A549 (cell line): ENCODE data around the gene RAB33B. TPM values are rescaled to one million over a fixed set of nuclear protein-coding genes. Genes with fewer than 3 reads are reported as not detected.

Experiments
- ATAC-seq, 2 experiments: fragments of 200-7000 bp in 1 of 2; fragments of >200 bp in 1 of 2; cut with Nextera tagmentation in 1 of 2; cut with Tn5 transposase in 1 of 2; 3 replicates each; pipeline versions ENCODE4 v1.8.0 to v1.9.1; 2018 to 2020; ENCODE audit warnings: mild to moderate bottlenecking in 1 of 2, moderate library complexity in 1 of 2
- CTCF ChIA-PET: fragments of 300-600 bp; sonication (Branson Sonifier 250); formaldehyde crosslinking; extraction: SDS; loops from one replicate; lab custom pipeline; 2021; ENCODE audit warnings: antibody characterized with exemption, inconsistent platforms; lab: Yijun Ruan, JAX
- POLR2A ChIA-PET: fragments of 350-600 bp; formaldehyde crosslinking; extraction: SDS; loops from one replicate; lab custom pipeline; 2021; ENCODE audit warnings: antibody characterized with exemption, inconsistent platforms; lab: Yijun Ruan, JAX
- DNase-seq, 2 experiments: peaks; one replicate each; pipeline versions ENCODE4 v3.0.0 to v3.0.0-alpha.2; 2011 to 2016; ENCODE audit warnings: low read depth in 1 of 2, low spot score in 1 of 2
- FAIRE-seq: peaks from 2 replicates; lab custom pipeline; 2011; peaks lifted over from hg19 to GRCh38; lab: Jason Lieb, UNC
- H3K27ac ChIP-seq, 2 experiments: fragments of >200 bp; sonication (Bioruptor Twin); formaldehyde crosslinking; 3 replicates each; pipeline ENCODE4 v1.5.1; 2016 to 2017
- H3K4me1 ChIP-seq: fragments of >200 bp; sonication (Bioruptor Twin); formaldehyde crosslinking; 3 replicates; pipeline ENCODE4 v1.6.1; 2016
- H3K4me2 ChIP-seq: fragments of >200 bp; sonication (Bioruptor Twin); formaldehyde crosslinking; 3 replicates; pipeline ENCODE4 v1.6.1; 2016
- H3K4me3 ChIP-seq: fragments of >200 bp; sonication (Bioruptor Twin); formaldehyde crosslinking; 3 replicates; pipeline ENCODE4 v1.5.1; 2016
- H3K9me3 ChIP-seq: fragments of >200 bp; sonication (Bioruptor Twin); formaldehyde crosslinking; 3 replicates; pipeline ENCODE4 v1.6.1; 2016
- CBX2 ChIP-seq: fragments of 200-600 bp; sonication (generic); IDR thresholded peaks from 2 replicates; pipeline ENCODE4 v1.6.1; 2016; ENCODE audit warnings: low read depth, mild to moderate bottlenecking, borderline replicate concordance
- CHD4 ChIP-seq: fragments of 200-600 bp; sonication (generic); IDR thresholded peaks from 2 replicates; pipeline ENCODE4 v1.6.1; 2016; ENCODE audit warnings: antibody characterized with exemption, mild to moderate bottlenecking, borderline replicate concordance
- ESRRA ChIP-seq: fragments of 150-350 bp; IDR thresholded peaks from 2 replicates; pipeline ENCODE4 v1.6.1; 2014; ENCODE audit warnings: mild to moderate bottlenecking, low read length, borderline replicate concordance
- HDAC2 ChIP-seq: fragments of 200-600 bp; sonication (generic); IDR thresholded peaks from 2 replicates; pipeline ENCODE4 v1.6.1; 2016
- JUNB ChIP-seq: fragments of >200 bp; sonication (Bioruptor Twin); formaldehyde crosslinking; IDR thresholded peaks from 2 replicates; pipeline ENCODE4 v1.6.1; 2016
- MAFK ChIP-seq: fragments of 450-650 bp; IDR thresholded peaks from 2 replicates; pipeline ENCODE4 v1.6.1; 2014; ENCODE audit not compliant: partially characterized antibody
- NFE2L2 ChIP-seq: fragments of 150-350 bp; conservative IDR thresholded peaks from 2 replicates; pipeline ENCODE4 v1.6.1; 2014; ENCODE audit warnings: low read length
- PHF8 ChIP-seq: fragments of 200-600 bp; sonication (generic); IDR thresholded peaks from 2 replicates; pipeline ENCODE4 v1.6.1; 2016; ENCODE audit warnings: low read depth, mild to moderate bottlenecking, antibody characterized with exemption, moderate library complexity, borderline replicate concordance
- POLR2AphosphoS2 ChIP-seq: conservative IDR thresholded peaks from 2 replicates; pipeline ENCODE4 v1.6.1; 2012; ENCODE audit warnings: low read length, improper control_type of control experiment, inconsistent platforms
- SMC3 ChIP-seq: fragments of >200 bp; sonication (Bioruptor Twin); formaldehyde crosslinking; IDR thresholded peaks from 3 replicates; pipeline ENCODE4 v1.6.1; 2018; ENCODE audit warnings: inconsistent platforms
- SREBF2 ChIP-seq: fragments of 450-650 bp; IDR thresholded peaks from 2 replicates; pipeline ENCODE4 v1.6.1; 2014; ENCODE audit warnings: mild to moderate bottlenecking, moderate library complexity
- ZSCAN20 ChIP-seq: fragments of 250-450 bp; sonication (Bioruptor Pico); IDR thresholded peaks from 2 replicates; pipeline ENCODE4 v1.8.0; 2022; ENCODE audit warnings: mild to moderate bottlenecking, moderate library complexity
- WGBS: methylation state at CpG from one replicate; pipeline ENCODE4 v1.1.6; 2017; ENCODE audit errors: missing lambda C conversion rate; 5-methylcytosine and 5-hydroxymethylcytosine counted together
- polyA plus RNA-seq, 4 experiments: library from polyadenylated mRNA; depleted of rRNA in 3 of 4; stranded (reverse); fragments of >200 nt; fragmentation: RNase III in 1 of 4; extraction: RNeasy Plus Mini Kit Qiagen cat#74134 plus additional on column Dnase treatment in 1 of 4; gene quantifications; 2 replicates in 3 of 4; 3 replicates in 1 of 4; pipeline ENCODE4 v1.2.3, GENCODE V29; 2011 to 2017
- TF ChIP-seq, protein P1 (sequence below): IDR thresholded peaks from 2 replicates; pipeline ENCODE4 v1.6.1; 2012
- TF ChIP-seq, protein P2 (sequence below): fragments of 200-600 bp; sonication (generic); IDR thresholded peaks from 2 replicates; pipeline ENCODE4 v1.6.1; 2016; ENCODE audit warnings: antibody characterized with exemption, mild to moderate bottlenecking, moderate library complexity
- TF ChIP-seq, protein P3 (sequence below): fragments of 150-350 bp; IDR thresholded peaks from 2 replicates; pipeline ENCODE4 v1.6.1; 2014; ENCODE audit warnings: low read depth, mild to moderate bottlenecking, low read length
- TF ChIP-seq, protein P4 (sequence below): fragments of >200 bp; sonication (Bioruptor Twin); formaldehyde crosslinking; IDR thresholded peaks from 2 replicates; pipeline ENCODE4 v1.6.1; 2016
- TF ChIP-seq, protein P5 (sequence below): fragments of 250-450 bp; sonication (Bioruptor Pico); IDR thresholded peaks from 2 replicates; pipeline ENCODE4 v1.5.0; 2020; ENCODE audit warnings: low read depth, mild to moderate bottlenecking, moderate library complexity

The RAB33B gene
- polyA plus RNA-seq, 2 of the 4 experiments (the other 2 are of a cell fraction) = 2.8 to 5.9 TPM

DNA sequence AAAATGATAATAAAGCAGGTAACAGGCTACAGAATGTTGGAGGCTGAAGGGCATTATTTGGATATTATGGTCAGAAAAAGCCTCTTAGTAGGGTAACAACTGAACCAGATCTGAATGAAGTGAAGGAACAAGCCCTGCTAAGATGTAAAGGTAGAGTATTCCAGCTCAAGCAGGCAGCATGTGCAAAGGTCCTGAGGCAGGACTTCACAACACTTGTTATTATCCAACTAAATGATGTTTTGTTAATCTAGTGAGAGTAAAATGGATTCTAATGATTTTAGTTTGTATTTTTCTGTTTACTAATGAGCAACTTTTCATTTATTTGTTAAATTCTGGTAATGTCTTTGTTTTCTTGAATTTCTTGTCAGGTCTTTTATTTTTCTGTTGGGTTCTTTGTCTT lies 35.7 kb downstream of the RAB33B start:
- FAIRE-seq = no peak
- H3K9me3 ChIP-seq = peaks cover 3% of the 10 kb centered on the region; the same call in 1 of the 3 replicates
- CTCF ChIA-PET = interaction anchor here (1.6 kb wide), 1 partner anchor 41 kb away, joined by 4 read pairs; no protein-coding TSS in a partner anchor

DNA sequence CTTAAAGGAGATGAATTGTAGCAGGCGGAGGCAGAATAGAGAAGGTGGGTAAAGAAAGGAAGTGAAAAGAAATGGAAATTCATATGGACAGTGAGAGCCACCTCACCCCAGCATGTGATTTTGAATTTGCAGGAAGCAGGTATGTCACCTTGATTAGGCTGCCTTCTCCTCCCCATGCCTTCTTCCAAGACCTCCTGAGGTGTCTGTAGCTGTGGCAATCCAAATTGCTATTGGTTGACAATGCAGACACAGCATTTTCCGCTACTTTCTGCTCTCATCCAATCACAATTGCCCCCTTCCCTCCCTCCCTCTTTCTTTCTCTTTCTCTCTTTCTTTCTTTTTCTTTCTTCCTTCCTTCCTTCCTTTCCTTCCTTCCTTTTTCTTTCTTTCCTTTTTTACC lies 38.5 kb downstream of the RAB33B start:
- CTCF ChIA-PET = no interaction called here
- 92% methylated on average over 2 of the region's 2 CpGs for WGBS
- TF ChIP-seq, protein P1, sequence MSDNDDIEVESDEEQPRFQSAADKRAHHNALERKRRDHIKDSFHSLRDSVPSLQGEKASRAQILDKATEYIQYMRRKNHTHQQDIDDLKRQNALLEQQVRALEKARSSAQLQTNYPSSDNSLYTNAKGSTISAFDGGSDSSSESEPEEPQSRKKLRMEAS = no peak
- peak; percentile 1 for TF ChIP-seq MAFK
- Histone ChIP-seq H3K9me3 (peaks cover 3% of the 10 kb centered on the region; the same call in 1 of the 3 replicates), H3K4me1 (no peaks in the 10 kb centered on the region), H3K27ac (no peak overlapping the region), H3K4me3 (no peak overlapping the region), H3K4me2 (no peak overlapping the region)
- DNase-seq = no peak
- POLR2A ChIA-PET = no interaction called here
- no peak for FAIRE-seq
- no peak for ATAC-seq

More for the DNA sequence above, 35.7 kb downstream of the RAB33B start:
- no peak for DNase-seq
- POLR2A ChIA-PET = no interaction called here
- no peak for ATAC-seq
- TF ChIP-seq POLR2AphosphoS2 = no peak
- TF ChIP-seq NFE2L2 = no peak
- no peak for TF ChIP-seq SMC3
- no peak for TF ChIP-seq ESRRA
- TF ChIP-seq, protein P2, sequence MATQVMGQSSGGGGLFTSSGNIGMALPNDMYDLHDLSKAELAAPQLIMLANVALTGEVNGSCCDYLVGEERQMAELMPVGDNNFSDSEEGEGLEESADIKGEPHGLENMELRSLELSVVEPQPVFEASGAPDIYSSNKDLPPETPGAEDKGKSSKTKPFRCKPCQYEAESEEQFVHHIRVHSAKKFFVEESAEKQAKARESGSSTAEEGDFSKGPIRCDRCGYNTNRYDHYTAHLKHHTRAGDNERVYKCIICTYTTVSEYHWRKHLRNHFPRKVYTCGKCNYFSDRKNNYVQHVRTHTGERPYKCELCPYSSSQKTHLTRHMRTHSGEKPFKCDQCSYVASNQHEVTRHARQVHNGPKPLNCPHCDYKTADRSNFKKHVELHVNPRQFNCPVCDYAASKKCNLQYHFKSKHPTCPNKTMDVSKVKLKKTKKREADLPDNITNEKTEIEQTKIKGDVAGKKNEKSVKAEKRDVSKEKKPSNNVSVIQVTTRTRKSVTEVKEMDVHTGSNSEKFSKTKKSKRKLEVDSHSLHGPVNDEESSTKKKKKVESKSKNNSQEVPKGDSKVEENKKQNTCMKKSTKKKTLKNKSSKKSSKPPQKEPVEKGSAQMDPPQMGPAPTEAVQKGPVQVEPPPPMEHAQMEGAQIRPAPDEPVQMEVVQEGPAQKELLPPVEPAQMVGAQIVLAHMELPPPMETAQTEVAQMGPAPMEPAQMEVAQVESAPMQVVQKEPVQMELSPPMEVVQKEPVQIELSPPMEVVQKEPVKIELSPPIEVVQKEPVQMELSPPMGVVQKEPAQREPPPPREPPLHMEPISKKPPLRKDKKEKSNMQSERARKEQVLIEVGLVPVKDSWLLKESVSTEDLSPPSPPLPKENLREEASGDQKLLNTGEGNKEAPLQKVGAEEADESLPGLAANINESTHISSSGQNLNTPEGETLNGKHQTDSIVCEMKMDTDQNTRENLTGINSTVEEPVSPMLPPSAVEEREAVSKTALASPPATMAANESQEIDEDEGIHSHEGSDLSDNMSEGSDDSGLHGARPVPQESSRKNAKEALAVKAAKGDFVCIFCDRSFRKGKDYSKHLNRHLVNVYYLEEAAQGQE = no peak
- TF ChIP-seq CBX2 = no peak
- no peak for TF ChIP-seq CHD4
- TF ChIP-seq SREBF2 = no peak
- TF ChIP-seq, protein P1 = no peak
- Histone ChIP-seq H3K4me1 (no peaks in the 10 kb centered on the region), H3K4me2 (no peak overlapping the region), H3K4me3 (no peak overlapping the region), H3K27ac (no peak overlapping the region)

DNA sequence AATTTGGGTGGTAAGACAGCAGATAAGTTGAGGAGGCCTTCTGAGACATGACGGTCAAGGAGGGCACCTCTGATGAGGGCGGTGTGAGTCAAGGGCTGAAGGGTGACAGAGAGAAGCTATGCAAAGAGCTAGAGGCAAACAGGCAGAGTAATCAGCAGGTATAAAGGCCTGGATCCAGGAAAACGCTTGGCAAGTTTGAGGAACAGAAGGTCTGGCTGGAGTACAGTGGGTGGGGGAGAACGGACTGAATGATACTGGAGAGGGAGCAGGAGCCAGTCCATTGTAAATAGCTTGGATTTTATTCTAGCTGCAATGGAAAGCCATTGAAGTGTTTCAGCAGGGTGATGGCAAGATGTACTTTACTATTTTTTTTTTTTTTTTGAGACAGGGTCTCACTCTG lies 39.3 kb downstream of the RAB33B start:
- ATAC-seq (no peak), FAIRE-seq (no peak), DNase-seq (no peak)
- POLR2A ChIA-PET = no interaction called here
- no peak for TF ChIP-seq HDAC2
- no peak for TF ChIP-seq POLR2AphosphoS2
- TF ChIP-seq, protein P3, sequence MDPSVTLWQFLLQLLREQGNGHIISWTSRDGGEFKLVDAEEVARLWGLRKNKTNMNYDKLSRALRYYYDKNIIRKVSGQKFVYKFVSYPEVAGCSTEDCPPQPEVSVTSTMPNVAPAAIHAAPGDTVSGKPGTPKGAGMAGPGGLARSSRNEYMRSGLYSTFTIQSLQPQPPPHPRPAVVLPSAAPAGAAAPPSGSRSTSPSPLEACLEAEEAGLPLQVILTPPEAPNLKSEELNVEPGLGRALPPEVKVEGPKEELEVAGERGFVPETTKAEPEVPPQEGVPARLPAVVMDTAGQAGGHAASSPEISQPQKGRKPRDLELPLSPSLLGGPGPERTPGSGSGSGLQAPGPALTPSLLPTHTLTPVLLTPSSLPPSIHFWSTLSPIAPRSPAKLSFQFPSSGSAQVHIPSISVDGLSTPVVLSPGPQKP = no peak
- no peak for TF ChIP-seq ZSCAN20 (CRISPR knock-in tag)
- TF ChIP-seq PHF8 = no peak
- no peak for TF ChIP-seq CBX2
- TF ChIP-seq JUNB = no peak
- TF ChIP-seq, protein P4, sequence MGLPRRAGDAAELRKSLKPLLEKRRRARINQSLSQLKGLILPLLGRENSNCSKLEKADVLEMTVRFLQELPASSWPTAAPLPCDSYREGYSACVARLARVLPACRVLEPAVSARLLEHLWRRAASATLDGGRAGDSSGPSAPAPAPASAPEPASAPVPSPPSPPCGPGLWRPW = no peak
- TF ChIP-seq, protein P5, sequence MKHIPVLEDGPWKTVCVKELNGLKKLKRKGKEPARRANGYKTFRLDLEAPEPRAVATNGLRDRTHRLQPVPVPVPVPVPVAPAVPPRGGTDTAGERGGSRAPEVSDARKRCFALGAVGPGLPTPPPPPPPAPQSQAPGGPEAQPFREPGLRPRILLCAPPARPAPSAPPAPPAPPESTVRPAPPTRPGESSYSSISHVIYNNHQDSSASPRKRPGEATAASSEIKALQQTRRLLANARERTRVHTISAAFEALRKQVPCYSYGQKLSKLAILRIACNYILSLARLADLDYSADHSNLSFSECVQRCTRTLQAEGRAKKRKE (CRISPR knock-in tag) = no peak
- Histone ChIP-seq H3K4me3 (no peak overlapping the region), H3K4me1 (no peaks in the 10 kb centered on the region), H3K4me2 (no peak overlapping the region), H3K27ac (no peak overlapping the region), H3K9me3 (peaks cover 3% of the 10 kb centered on the region; the same call in 1 of the 3 replicates)
- WGBS = 86% methylated on average over 4 of the region's 4 CpGs
- CTCF ChIA-PET = interaction anchor here (0.6 kb wide), 2 partner anchors 454 to 1204 kb away, joined by 4 read pairs; no protein-coding TSS in a partner anchor
